T-helper 2 cell treated with Interferon-gamma antibody and Interleukin-4, amounts not matched to agents 5 μg/mL and 100 μg/mL, for 36 hours (primary cell): Measurements from ENCODE around the gene DNAJA4.

Source experiments
- DNase-seq: peaks from one replicate; pipeline ENCODE4 v3.0.0; 2021; ENCODE audit warnings: low spot score
- H3K27ac Mint-ChIP-seq: one replicate; pipeline ENCODE4 v1.8.0; 2021; ENCODE audit warnings: mild to moderate bottlenecking, mixed read lengths
- H3K27me3 Mint-ChIP-seq: one replicate; pipeline ENCODE4 v1.8.0; 2021; ENCODE audit warnings: low read depth, mixed read lengths
- H3K36me3 Mint-ChIP-seq: one replicate; pipeline ENCODE4 v1.8.0; 2021; ENCODE audit warnings: low read depth, mixed read lengths
- H3K4me1 Mint-ChIP-seq: one replicate; pipeline ENCODE4 v1.8.0; 2021; ENCODE audit warnings: low read depth, mixed read lengths
- H3K4me3 Mint-ChIP-seq: one replicate; pipeline ENCODE4 v1.8.0; 2022; ENCODE audit warnings: mild to moderate bottlenecking, moderate library complexity, mixed read lengths
- H3K9me3 Mint-ChIP-seq: one replicate; pipeline ENCODE4 v1.8.0; 2021; ENCODE audit warnings: mixed read lengths

Gene DNAJA4

GRCh38 chr15:78264304-78265136, at the start of gene DNAJA4:
TSS of gene DNAJA4 (plus strand) at chr15:78264562. CDS start at chr15:78264764, 202 bp downstream.
- peaks cover 1% of the 10 kb centered on the region for H3K36me3 Mint-ChIP-seq
- no peaks in the 10 kb centered on the region for H3K27me3 Mint-ChIP-seq
- no peaks in the 10 kb centered on the region for H3K9me3 Mint-ChIP-seq
- peaks cover 21% of the 10 kb centered on the region for H3K4me1 Mint-ChIP-seq
- peak within 1 kb of the TSS; percentile 83 for H3K4me3 Mint-ChIP-seq
- H3K27ac Mint-ChIP-seq = peak within 1 kb of the TSS; percentile 88
- DNase-seq = peak; percentile 62

- no peak for DNase-seq
- Mint-ChIP-seq H3K9me3 (no peaks in the 10 kb centered on the region), H3K4me1 (no peaks in the 10 kb centered on the region), H3K27ac (no peak overlapping the region), H3K36me3 (no peaks in the 10 kb centered on the region), H3K27me3 (peaks cover 10% of the 10 kb centered on the region), H3K4me3 (no peak overlapping the region)
These were observed 47.9 kb upstream of the DNAJA4 start for GRCh38 chr15:78216276-78217104.

DNA sequence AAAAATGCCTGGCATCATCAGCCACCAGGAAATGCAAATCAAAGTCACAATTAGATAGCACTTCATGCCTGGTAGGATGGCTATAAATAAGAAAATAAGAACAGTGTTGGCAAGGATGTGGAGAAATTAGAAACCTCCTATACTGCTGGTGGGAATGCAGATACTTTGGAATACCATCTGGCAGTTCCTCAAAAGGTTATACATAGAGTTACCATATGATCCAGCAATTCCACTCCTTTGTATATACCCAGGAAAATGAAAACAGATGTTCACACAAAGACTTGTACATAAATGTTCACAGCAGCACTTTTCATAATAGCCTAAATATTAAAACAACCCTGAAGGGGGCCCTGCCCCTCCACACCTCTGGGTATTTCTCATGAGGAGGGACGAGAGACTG, 43.6 kb upstream of the DNAJA4 start:
- Mint-ChIP-seq H3K27me3 (peaks cover 3% of the 10 kb centered on the region), H3K36me3 (no peaks in the 10 kb centered on the region), H3K4me3 (no peak overlapping the region), H3K27ac (no peak overlapping the region), H3K9me3 (peaks cover 1% of the 10 kb centered on the region), H3K4me1 (peaks cover 20% of the 10 kb centered on the region)
- no peak for DNase-seq

- no peak for DNase-seq
- Mint-ChIP-seq H3K4me1 (peaks cover 24% of the 10 kb centered on the region), H3K4me3 (no peak overlapping the region), H3K27ac (no peak overlapping the region), H3K27me3 (no peaks in the 10 kb centered on the region), H3K9me3 (peaks cover 3% of the 10 kb centered on the region), H3K36me3 (no peaks in the 10 kb centered on the region)
These were observed 41.5 kb upstream of the DNAJA4 start for GRCh38 chr15:78222745-78223395.

DNA sequence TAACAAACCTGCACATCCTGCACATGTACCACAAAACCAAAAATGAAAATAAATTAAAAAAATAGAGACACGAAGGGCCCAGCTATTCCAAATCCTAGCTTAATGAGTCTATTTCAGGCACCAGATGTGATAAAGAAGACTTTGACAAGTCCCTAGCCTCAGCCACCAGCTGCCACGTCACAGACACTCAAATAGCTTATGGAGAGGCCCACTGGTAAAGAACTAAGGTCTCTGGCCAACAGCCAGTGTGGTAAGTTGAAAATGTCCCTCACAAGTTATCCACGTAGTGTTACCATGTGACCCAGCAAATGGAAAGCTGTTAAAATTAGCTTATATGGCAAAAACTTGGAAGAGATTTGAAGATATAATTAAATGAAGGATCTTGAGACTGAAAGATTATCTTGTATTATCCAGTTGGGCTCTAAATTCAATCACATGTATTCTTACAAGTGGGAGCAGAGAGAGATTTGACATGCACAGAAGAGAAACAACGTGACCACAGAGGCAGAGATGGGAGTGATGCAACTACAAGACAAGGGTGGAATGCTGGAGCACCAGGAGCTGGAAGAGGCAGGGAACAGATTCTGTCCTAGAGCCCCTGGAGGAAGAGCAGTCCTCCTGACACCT, 40.9 kb upstream of the DNAJA4 start:
- no peaks in the 10 kb centered on the region for H3K27me3 Mint-ChIP-seq
- no peak overlapping the region for H3K27ac Mint-ChIP-seq
- no peaks in the 10 kb centered on the region for H3K36me3 Mint-ChIP-seq
- no peak overlapping the region for H3K4me3 Mint-ChIP-seq
- H3K4me1 Mint-ChIP-seq = peaks cover 24% of the 10 kb centered on the region
- DNase-seq = no peak
- peaks cover 3% of the 10 kb centered on the region for H3K9me3 Mint-ChIP-seq

DNA sequence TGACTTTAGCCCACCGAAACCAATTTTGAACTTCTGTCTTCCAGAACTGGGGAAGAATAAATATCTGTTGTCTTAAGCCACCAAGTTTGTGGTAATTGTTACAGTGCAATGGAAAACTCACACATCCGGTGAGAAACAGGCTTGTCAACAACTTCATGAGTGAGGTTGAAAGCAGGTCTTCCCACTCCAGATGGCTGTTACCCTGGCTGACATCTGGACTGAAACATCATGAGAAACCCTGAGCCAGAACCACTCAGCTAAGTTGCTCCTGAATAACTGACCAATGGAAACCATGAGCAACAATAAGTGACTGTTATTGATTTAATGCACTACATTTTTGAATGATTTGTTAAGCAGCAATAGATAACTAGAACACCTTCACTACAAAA, 40.3 kb upstream of the DNAJA4 start:
- Mint-ChIP-seq H3K27me3 (no peaks in the 10 kb centered on the region), H3K27ac (no peak overlapping the region), H3K9me3 (peaks cover 3% of the 10 kb centered on the region), H3K36me3 (no peaks in the 10 kb centered on the region), H3K4me3 (no peak overlapping the region), H3K4me1 (peaks cover 24% of the 10 kb centered on the region)
- DNase-seq = no peak

GRCh38 chr15:78225783-78226541, 38.4 kb upstream of the DNAJA4 start:
- Mint-ChIP-seq H3K4me1 (peaks cover 24% of the 10 kb centered on the region), H3K27me3 (peaks cover 3% of the 10 kb centered on the region), H3K9me3 (peaks cover 3% of the 10 kb centered on the region), H3K36me3 (no peaks in the 10 kb centered on the region), H3K27ac (peak overlapping the region; percentile 37), H3K4me3 (peak overlapping the region; percentile 39)
- peak; percentile 27 for DNase-seq

GRCh38 chr15:78228356-78228996, 35.9 kb upstream of the DNAJA4 start:
- DNase-seq = no peak
- Mint-ChIP-seq H3K27ac (no peak overlapping the region), H3K4me3 (no peak overlapping the region), H3K4me1 (peaks cover 9% of the 10 kb centered on the region), H3K36me3 (no peaks in the 10 kb centered on the region), H3K27me3 (peaks cover 3% of the 10 kb centered on the region), H3K9me3 (peaks cover 3% of the 10 kb centered on the region)

- DNase-seq = no peak
- Mint-ChIP-seq H3K4me1 (peaks cover 12% of the 10 kb centered on the region), H3K27ac (peak overlapping the region; percentile 31), H3K9me3 (peaks cover 3% of the 10 kb centered on the region), H3K4me3 (no peak overlapping the region), H3K36me3 (no peaks in the 10 kb centered on the region), H3K27me3 (peaks cover 3% of the 10 kb centered on the region)
These were observed 34.6 kb upstream of the DNAJA4 start for GRCh38 chr15:78229431-78230406.

GRCh38 chr15:78232951-78233350, 31.4 kb upstream of the DNAJA4 start:
- DNase-seq = no peak
- Mint-ChIP-seq H3K4me3 (no peak overlapping the region), H3K4me1 (peaks cover 10% of the 10 kb centered on the region), H3K27me3 (peaks cover 9% of the 10 kb centered on the region), H3K27ac (no peak overlapping the region), H3K36me3 (no peaks in the 10 kb centered on the region), H3K9me3 (no peaks in the 10 kb centered on the region)

DNA sequence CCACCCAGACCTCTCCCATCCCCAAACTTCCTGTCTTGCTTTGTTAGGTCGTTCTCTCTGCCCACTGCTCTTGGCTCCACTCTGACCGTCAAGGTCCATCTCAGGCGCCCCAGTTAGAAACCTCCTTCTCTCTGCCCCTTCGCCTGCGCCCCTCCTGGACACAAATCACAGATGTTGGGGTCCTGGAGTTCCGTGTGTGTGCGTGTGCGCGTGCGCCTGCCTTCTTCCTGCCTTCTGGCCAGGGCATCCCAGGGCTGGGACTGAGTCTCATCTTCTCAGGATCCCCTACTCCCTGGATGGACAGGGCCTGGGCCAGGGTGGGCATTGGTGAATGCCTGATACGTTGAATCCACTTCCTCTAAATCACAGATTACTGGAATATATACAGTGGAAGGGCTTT, 30.9 kb upstream of the DNAJA4 start:
- peaks cover 9% of the 10 kb centered on the region for H3K27me3 Mint-ChIP-seq
- H3K27ac Mint-ChIP-seq = no peak overlapping the region
- DNase-seq = no peak
- no peaks in the 10 kb centered on the region for H3K36me3 Mint-ChIP-seq
- H3K4me3 Mint-ChIP-seq = no peak overlapping the region
- no peaks in the 10 kb centered on the region for H3K9me3 Mint-ChIP-seq
- H3K4me1 Mint-ChIP-seq = peaks cover 10% of the 10 kb centered on the region

DNA sequence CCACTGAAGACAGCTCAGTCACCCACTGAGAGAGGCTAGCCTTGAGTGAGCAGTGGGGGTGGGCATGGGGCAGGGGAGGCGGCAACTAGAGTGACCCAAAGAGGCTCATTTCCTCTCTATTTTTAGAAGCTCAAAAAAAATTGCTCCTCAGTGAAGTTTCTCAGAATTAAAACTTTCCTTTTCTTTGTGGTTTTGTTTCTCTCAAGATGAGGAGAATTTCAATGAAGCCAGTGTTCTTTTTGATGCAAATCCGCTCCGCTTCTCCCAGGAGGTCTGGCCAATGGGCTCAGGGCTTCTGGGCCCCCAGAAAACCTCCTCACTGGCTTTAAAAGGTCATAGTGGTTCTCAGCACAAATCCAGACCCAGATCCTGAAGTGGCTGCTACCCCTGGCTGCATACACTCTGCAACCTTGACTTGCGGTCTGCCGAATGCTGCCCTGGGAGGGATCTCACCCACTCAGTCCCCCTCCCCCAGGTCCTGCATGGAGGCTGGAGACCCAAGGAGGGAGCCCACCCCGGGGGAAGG, 29.8 kb upstream of the DNAJA4 start, which contains the start of gene ACSBG1:
TSS of gene ACSBG1 (minus strand) at position 51 of the 526 bp plus-strand sequence. CDS start 64 bp downstream, outside the sequence.
- no peaks in the 10 kb centered on the region for H3K36me3 Mint-ChIP-seq
- H3K4me1 Mint-ChIP-seq = peaks cover 10% of the 10 kb centered on the region
- no peak within 1 kb of the TSS for H3K27ac Mint-ChIP-seq
- peak within 1 kb of the TSS; percentile 36 for H3K4me3 Mint-ChIP-seq
- H3K9me3 Mint-ChIP-seq = no peaks in the 10 kb centered on the region
- H3K27me3 Mint-ChIP-seq = peaks cover 9% of the 10 kb centered on the region
- DNase-seq = no peak
